Liver (tissue), 9 donors: ENCODE measurements around the gene NCKAP5L. TPM values are rescaled to one million over a fixed set of nuclear protein-coding genes. Genes with fewer than 3 reads are reported as not detected.
"Not testable (repeated sequence)": the region's sequence is repeated elsewhere in the genome, so short reads cannot be mapped to it uniquely, and the experiment has no call there.

ENCODE experiments used
- DNase-seq: peaks from one replicate; pipeline ENCODE4 v3.0.0-alpha.2; 2017; ENCODE audit warnings: low spot score
- H3K27ac ChIP-seq, 2 donors: one replicate each; pipeline ENCODE4 v1.7.0; 2013; ENCODE audit warnings: inconsistent platforms in 2 of 2, low read length in 2 of 2, control low read depth in 1 of 2, low read depth in 1 of 2, mild to moderate bottlenecking in 1 of 2
- H3K27me3 ChIP-seq, 4 donors: one replicate each; pipeline versions ENCODE4 v1.6.1 to v1.7.0; 2013; ENCODE audit warnings: low read length in 3 of 4, inconsistent platforms in 1 of 4, mild to moderate bottlenecking in 1 of 4, moderate library complexity in 1 of 4; ENCODE audit not compliant: control insufficient read depth in 4 of 4, insufficient read depth in 4 of 4
- H3K36me3 ChIP-seq, 4 donors: one replicate each; pipeline versions ENCODE4 v1.6.1 to v1.7.0; 2013; ENCODE audit warnings: low read length in 3 of 4, mild to moderate bottlenecking in 3 of 4, low read depth in 1 of 4, moderate library complexity in 1 of 4; ENCODE audit not compliant: control insufficient read depth in 4 of 4, insufficient read depth in 3 of 4
- H3K4me1 ChIP-seq, 4 donors: one replicate each; pipeline versions ENCODE4 v1.6.1 to v1.7.0; 2013; ENCODE audit warnings: low read length in 3 of 4, mild to moderate bottlenecking in 3 of 4, moderate library complexity in 1 of 4; ENCODE audit not compliant: control insufficient read depth in 4 of 4, insufficient read depth in 4 of 4
- H3K4me3 ChIP-seq, 3 donors: one replicate each; pipeline versions ENCODE4 v1.6.1 to v1.7.0; 2013; ENCODE audit warnings: low read length in 3 of 3, control low read depth in 1 of 3, low read depth in 1 of 3, mild to moderate bottlenecking in 1 of 3
- H3K9ac ChIP-seq, 2 donors: one replicate each; pipeline ENCODE4 v1.7.0; 2013; ENCODE audit warnings: low read length in 2 of 2, mild to moderate bottlenecking in 2 of 2, moderate library complexity in 2 of 2, control low read depth in 1 of 2, low read depth in 1 of 2
- H3K9me3 ChIP-seq, 4 donors: one replicate each; pipeline versions ENCODE4 v1.6.1 to v1.7.0; 2013; ENCODE audit warnings: low read length in 3 of 4; ENCODE audit not compliant: control insufficient read depth in 4 of 4
- EGR1 ChIP-seq, 2 donors: IDR thresholded peaks; 2 replicates each; pipeline ENCODE4 v1.6.1; 2016 to 2018; ENCODE audit warnings: antibody characterized with exemption in 2 of 2, low read depth in 2 of 2
- FOXA1 ChIP-seq: IDR thresholded peaks from 2 replicates; pipeline ENCODE4 v1.6.1; 2016; ENCODE audit warnings: antibody characterized with exemption
- FOXA2 ChIP-seq: IDR thresholded peaks from 2 replicates; pipeline ENCODE4 v1.6.1; 2016; ENCODE audit warnings: antibody characterized with exemption
- HNF4A ChIP-seq, 2 donors: conservative IDR thresholded peaks; 2 replicates each; pipeline ENCODE4 v1.6.1; 2016; ENCODE audit warnings: antibody characterized with exemption in 2 of 2, mild to moderate bottlenecking in 2 of 2
- HNF4G ChIP-seq: IDR thresholded peaks from 2 replicates; pipeline ENCODE4 v1.6.1; 2016; ENCODE audit warnings: antibody characterized with exemption
- JUND ChIP-seq, 2 donors: IDR thresholded peaks; 2 replicates each; pipeline ENCODE4 v1.6.1; 2016; ENCODE audit warnings: antibody characterized with exemption in 2 of 2
- NR2F2 ChIP-seq: IDR thresholded peaks from 2 replicates; pipeline ENCODE4 v1.6.1; 2016; ENCODE audit warnings: antibody characterized with exemption
- RAD21 ChIP-seq, 2 donors: IDR thresholded peaks; 2 replicates each; pipeline ENCODE4 v1.6.1; 2016; ENCODE audit warnings: antibody characterized with exemption in 2 of 2, mild to moderate bottlenecking in 2 of 2
- RXRA ChIP-seq, 2 donors: IDR thresholded peaks; 2 replicates each; pipeline ENCODE4 v1.6.1; 2017 to 2018; ENCODE audit warnings: antibody characterized with exemption in 2 of 2, mild to moderate bottlenecking in 1 of 2
- SP1 ChIP-seq: IDR thresholded peaks from 2 replicates; pipeline ENCODE4 v1.6.1; 2018; ENCODE audit warnings: antibody characterized with exemption, mild to moderate bottlenecking
- TAF1 ChIP-seq: conservative IDR thresholded peaks from 2 replicates; pipeline ENCODE4 v1.6.1; 2016; ENCODE audit warnings: antibody characterized with exemption, mild to moderate bottlenecking
- YY1 ChIP-seq: IDR thresholded peaks from 2 replicates; pipeline ENCODE4 v1.6.1; 2016; ENCODE audit warnings: antibody characterized with exemption, mild to moderate bottlenecking
- WGBS: extraction: QIAGEN DNeasy Blood & Tissue Kit; methylation state at CpG from one replicate; pipeline ENCODE4 v1.1.7; 2013; 5-methylcytosine and 5-hydroxymethylcytosine counted together
- polyA plus RNA-seq, 2 donors: library from polyadenylated mRNA; stranded (reverse) in 1 of 2; unstranded in 1 of 2; fragments of 200-250 nt in 1 of 2; fragments of >200 nt in 1 of 2; fragmentation: Nextera tagmentation in 1 of 2; extraction: Ambion mirVana in 1 of 2; gene quantifications; one replicate each; pipeline versions ENCODE4 v1.2.1 to v1.2.3, GENCODE V29; 2013 to 2015
- total RNA-seq, 2 donors: library from RNA; depleted of rRNA; stranded (reverse); fragments of >200 nt; gene quantifications; one replicate each; pipeline ENCODE4 v1.2.3, GENCODE V29; 2014
- TF ChIP-seq, protein P1 (sequence below): fragments of 150-350 bp; IDR thresholded peaks from 2 replicates; pipeline ENCODE4 v1.5.1; 2017; ENCODE audit warnings: improper control_type of control experiment, low read depth, low read length; ENCODE audit not compliant: missing input control
- TF ChIP-seq, protein P2 (sequence below): IDR thresholded peaks from 2 replicates; pipeline ENCODE4 v1.6.1; 2016; ENCODE audit warnings: antibody characterized with exemption
- TF ChIP-seq, protein P3 (sequence below): IDR thresholded peaks from 2 replicates; pipeline ENCODE4 v1.6.1; 2016; ENCODE audit warnings: antibody characterized with exemption
- TF ChIP-seq, protein P4 (sequence below): IDR thresholded peaks from 2 replicates; pipeline ENCODE4 v1.6.1; 2016; ENCODE audit warnings: antibody characterized with exemption
- TF ChIP-seq, protein P5 (sequence below): IDR thresholded peaks from 2 replicates; pipeline ENCODE4 v1.6.1; 2016; ENCODE audit warnings: antibody characterized with exemption, mild to moderate bottlenecking
- donor health status: healthy.
- donor health status: healthy.
- donor health status: healthy.
- donor health status: healthy.
- donor health status: healthy.

The NCKAP5L gene
- total and polyA plus RNA-seq, 4 donors: 2.9 to 6.8 (median 4.2) TPM

DNA sequence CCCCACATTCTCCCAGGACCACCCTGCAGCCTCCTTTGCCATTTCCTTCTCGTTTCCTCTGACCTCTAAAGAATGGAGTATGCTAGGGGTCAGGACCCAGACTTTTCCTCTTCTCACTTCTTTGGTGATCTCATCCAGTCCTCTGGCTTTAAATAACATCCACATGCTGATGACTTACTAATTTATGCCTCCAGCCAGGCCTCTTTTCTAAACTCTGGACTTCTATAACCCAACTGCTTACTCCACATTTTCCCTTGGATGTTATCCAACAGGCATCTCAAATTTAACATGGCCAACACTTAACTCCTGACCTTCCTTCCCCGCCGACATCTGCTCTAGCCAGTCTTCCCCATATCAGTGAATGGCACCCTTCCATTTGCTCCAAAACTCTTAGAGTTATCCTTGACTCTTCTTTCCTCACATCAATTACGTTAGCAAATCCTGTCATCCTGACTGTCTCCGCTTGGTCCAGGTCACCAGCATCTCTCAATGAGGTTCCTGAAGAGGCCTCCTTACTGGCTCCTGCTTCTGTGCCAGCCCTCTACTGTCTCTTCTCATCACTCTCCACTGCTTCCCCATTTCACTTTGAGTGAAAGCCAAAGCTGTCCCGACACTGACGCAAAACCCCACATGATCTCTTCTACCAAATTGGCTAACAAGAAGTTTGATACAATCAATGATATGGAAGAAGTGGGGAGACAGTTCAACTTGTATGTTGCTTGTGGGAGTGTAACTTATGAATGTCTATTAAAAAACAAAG lies 44.1 kb downstream of the NCKAP5L start:
- no peak for DNase-seq
- Histone ChIP-seq H3K27ac (no peak overlapping the region), H3K36me3 (no peaks in the 10 kb centered on the region), H3K4me1 (no peaks in the 10 kb centered on the region), H3K9me3 (peaks cover 0 to 4% (median 0%) of the 10 kb centered on the region in 4 donors), H3K27me3 (no peaks in the 10 kb centered on the region), H3K9ac (no peak overlapping the region), H3K4me3 (no peak overlapping the region)
- 63% methylated on average over 7 of the region's 7 CpGs for WGBS
- TF ChIP-seq RXRA (IDR thresholded peaks at IDR 0.05) (peak in 1 of 2 donors; percentile 4), HNF4G (no peak), NR2F2 (peak; percentile 80)

DNA sequence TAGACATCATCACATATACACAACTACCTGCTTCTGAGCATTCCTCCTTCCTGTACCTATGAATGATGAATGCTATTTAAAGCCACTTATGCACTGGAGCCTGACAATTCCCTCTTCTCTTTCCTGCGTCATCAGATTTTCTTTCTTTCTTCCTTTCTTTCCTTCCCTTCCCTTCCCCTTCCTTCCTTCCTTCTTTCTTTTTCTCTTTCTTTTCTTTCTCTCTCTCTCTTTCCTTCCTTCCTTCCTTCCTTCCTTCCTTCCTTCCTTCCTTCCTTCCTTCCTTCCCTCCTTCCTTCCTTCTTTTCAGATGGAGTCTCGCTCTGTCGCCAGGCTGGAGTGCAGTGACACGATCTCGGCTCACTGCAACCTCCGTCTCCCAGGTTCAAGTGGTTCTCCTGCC lies 47.3 kb downstream of the NCKAP5L start:
- H3K27ac ChIP-seq, H3K4me3 ChIP-seq, H3K9me3 ChIP-seq, H3K27me3 ChIP-seq, H3K4me1 ChIP-seq, DNase-seq, H3K36me3 ChIP-seq, H3K9ac ChIP-seq: not testable (repeated sequence)
- WGBS: 91% methylated on average over 6 of the region's 6 CpGs

DNA sequence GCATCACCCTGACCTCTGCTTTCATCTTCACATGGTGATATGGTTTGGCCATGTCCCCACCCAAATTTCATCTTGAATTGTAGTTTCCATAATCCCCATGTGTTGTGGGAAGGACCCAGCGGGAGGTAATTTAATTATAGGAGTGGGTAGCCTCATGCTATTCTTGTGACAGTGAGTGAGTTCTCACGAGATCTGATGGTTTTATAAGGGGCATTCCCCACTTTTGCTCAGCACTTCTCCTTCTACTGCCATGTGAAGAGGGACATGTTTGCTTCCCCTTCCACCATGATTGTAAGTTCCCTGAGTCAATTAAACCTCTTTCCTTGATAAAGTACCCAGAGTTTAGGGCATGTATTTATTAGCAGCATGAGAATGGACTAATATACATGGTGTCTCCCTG lies 48.6 kb downstream of the NCKAP5L start:
- Histone ChIP-seq H3K9me3 (no peaks in the 10 kb centered on the region), H3K4me1 (peaks cover 0 to 4% (median 2%) of the 10 kb centered on the region in 4 donors), H3K27ac (no peak overlapping the region), H3K36me3 (no peaks in the 10 kb centered on the region), H3K4me3 (no peak overlapping the region), H3K27me3 (no peaks in the 10 kb centered on the region), H3K9ac (no peak overlapping the region)
- no peak for DNase-seq
- TF ChIP-seq TAF1 (no peak), NR2F2 (no peak), RXRA (IDR thresholded peaks at IDR 0.05) (no peak), FOXA2 (no peak), RAD21 (IDR thresholded peaks at IDR 0.05) (no peak), FOXA1 (no peak), YY1 (no peak), HNF4A (conservative IDR thresholded peaks at IDR 0.05) (no peak), SP1 (no peak), EGR1 (IDR thresholded peaks at IDR 0.05; ENCODE audit: low read depth in 2 of 2) (no peak), JUND (IDR thresholded peaks at IDR 0.05) (no peak), HNF4G (no peak)
- TF ChIP-seq, protein P1, sequence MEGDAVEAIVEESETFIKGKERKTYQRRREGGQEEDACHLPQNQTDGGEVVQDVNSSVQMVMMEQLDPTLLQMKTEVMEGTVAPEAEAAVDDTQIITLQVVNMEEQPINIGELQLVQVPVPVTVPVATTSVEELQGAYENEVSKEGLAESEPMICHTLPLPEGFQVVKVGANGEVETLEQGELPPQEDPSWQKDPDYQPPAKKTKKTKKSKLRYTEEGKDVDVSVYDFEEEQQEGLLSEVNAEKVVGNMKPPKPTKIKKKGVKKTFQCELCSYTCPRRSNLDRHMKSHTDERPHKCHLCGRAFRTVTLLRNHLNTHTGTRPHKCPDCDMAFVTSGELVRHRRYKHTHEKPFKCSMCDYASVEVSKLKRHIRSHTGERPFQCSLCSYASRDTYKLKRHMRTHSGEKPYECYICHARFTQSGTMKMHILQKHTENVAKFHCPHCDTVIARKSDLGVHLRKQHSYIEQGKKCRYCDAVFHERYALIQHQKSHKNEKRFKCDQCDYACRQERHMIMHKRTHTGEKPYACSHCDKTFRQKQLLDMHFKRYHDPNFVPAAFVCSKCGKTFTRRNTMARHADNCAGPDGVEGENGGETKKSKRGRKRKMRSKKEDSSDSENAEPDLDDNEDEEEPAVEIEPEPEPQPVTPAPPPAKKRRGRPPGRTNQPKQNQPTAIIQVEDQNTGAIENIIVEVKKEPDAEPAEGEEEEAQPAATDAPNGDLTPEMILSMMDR: no peak
- TF ChIP-seq, protein P2, sequence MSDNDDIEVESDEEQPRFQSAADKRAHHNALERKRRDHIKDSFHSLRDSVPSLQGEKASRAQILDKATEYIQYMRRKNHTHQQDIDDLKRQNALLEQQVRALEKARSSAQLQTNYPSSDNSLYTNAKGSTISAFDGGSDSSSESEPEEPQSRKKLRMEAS: no peak
- TF ChIP-seq, protein P3, sequence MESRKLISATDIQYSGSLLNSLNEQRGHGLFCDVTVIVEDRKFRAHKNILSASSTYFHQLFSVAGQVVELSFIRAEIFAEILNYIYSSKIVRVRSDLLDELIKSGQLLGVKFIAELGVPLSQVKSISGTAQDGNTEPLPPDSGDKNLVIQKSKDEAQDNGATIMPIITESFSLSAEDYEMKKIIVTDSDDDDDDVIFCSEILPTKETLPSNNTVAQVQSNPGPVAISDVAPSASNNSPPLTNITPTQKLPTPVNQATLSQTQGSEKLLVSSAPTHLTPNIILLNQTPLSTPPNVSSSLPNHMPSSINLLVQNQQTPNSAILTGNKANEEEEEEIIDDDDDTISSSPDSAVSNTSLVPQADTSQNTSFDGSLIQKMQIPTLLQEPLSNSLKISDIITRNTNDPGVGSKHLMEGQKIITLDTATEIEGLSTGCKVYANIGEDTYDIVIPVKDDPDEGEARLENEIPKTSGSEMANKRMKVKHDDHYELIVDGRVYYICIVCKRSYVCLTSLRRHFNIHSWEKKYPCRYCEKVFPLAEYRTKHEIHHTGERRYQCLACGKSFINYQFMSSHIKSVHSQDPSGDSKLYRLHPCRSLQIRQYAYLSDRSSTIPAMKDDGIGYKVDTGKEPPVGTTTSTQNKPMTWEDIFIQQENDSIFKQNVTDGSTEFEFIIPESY: no peak
- TF ChIP-seq, protein P4, sequence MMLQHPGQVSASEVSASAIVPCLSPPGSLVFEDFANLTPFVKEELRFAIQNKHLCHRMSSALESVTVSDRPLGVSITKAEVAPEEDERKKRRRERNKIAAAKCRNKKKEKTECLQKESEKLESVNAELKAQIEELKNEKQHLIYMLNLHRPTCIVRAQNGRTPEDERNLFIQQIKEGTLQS: no peak
- TF ChIP-seq, protein P5, sequence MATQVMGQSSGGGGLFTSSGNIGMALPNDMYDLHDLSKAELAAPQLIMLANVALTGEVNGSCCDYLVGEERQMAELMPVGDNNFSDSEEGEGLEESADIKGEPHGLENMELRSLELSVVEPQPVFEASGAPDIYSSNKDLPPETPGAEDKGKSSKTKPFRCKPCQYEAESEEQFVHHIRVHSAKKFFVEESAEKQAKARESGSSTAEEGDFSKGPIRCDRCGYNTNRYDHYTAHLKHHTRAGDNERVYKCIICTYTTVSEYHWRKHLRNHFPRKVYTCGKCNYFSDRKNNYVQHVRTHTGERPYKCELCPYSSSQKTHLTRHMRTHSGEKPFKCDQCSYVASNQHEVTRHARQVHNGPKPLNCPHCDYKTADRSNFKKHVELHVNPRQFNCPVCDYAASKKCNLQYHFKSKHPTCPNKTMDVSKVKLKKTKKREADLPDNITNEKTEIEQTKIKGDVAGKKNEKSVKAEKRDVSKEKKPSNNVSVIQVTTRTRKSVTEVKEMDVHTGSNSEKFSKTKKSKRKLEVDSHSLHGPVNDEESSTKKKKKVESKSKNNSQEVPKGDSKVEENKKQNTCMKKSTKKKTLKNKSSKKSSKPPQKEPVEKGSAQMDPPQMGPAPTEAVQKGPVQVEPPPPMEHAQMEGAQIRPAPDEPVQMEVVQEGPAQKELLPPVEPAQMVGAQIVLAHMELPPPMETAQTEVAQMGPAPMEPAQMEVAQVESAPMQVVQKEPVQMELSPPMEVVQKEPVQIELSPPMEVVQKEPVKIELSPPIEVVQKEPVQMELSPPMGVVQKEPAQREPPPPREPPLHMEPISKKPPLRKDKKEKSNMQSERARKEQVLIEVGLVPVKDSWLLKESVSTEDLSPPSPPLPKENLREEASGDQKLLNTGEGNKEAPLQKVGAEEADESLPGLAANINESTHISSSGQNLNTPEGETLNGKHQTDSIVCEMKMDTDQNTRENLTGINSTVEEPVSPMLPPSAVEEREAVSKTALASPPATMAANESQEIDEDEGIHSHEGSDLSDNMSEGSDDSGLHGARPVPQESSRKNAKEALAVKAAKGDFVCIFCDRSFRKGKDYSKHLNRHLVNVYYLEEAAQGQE: no peak
- 78% methylated on average over 2 of the region's 2 CpGs for WGBS
